GM23338 (cell line): ENCODE measurements around the gene DOCK4. TPM values are rescaled to one million over a fixed set of nuclear protein-coding genes. Genes with fewer than 3 reads are reported as not detected.

ENCODE experiments used
- ATAC-seq: fragments of 200-7000 bp; cut with Tn5 transposase; 3 replicates; pipeline ENCODE4 v1.9.1; 2020
- DNase-seq: peaks from one replicate; pipeline ENCODE4 v3.0.0-alpha.2; 2015; ENCODE audit warnings: low spot score
- H2AFZ ChIP-seq: fragments of 200-600 bp; sonication (generic); 2 replicates; pipeline ENCODE4 v1.8.0; 2016; ENCODE audit warnings: antibody characterized with exemption, mild to moderate bottlenecking, moderate library complexity
- H3F3A ChIP-seq: fragments of 200-600 bp; sonication (generic); replicated peaks from 2 replicates; pipeline ENCODE4 v1.8.0; 2017; ENCODE audit warnings: antibody characterized with exemption, mixed run types, low read depth
- H3K27ac ChIP-seq: fragments of 200-600 bp; sonication (generic); 2 replicates; pipeline ENCODE4 v1.6.1; 2016; ENCODE audit warnings: low read depth
- H3K27me3 ChIP-seq: fragments of 200-600 bp; sonication (generic); 2 replicates; pipeline ENCODE4 v1.8.0; 2016; ENCODE audit warnings: mild to moderate bottlenecking, mixed run types, moderate library complexity; ENCODE audit not compliant: insufficient read depth
- H3K36me3 ChIP-seq: fragments of 200-600 bp; sonication (generic); 2 replicates; pipeline ENCODE4 v1.8.0; 2016; ENCODE audit warnings: mild to moderate bottlenecking; ENCODE audit not compliant: insufficient read depth
- H3K4me1 ChIP-seq: fragments of 200-600 bp; sonication (generic); 2 replicates; pipeline ENCODE4 v1.8.0; 2016; ENCODE audit warnings: mild to moderate bottlenecking, moderate library complexity; ENCODE audit not compliant: insufficient read depth
- H3K4me2 ChIP-seq: fragments of 200-600 bp; sonication (generic); 2 replicates; pipeline ENCODE4 v1.7.1; 2017; ENCODE audit warnings: mixed run types
- H3K4me3 ChIP-seq: fragments of 200-600 bp; sonication (generic); 2 replicates; pipeline ENCODE4 v1.6.1; 2016; ENCODE audit warnings: mixed run types
- H3K79me2 ChIP-seq: fragments of 200-600 bp; sonication (generic); replicated peaks from 2 replicates; pipeline ENCODE4 v1.8.0; 2017; ENCODE audit warnings: mild to moderate bottlenecking; ENCODE audit not compliant: insufficient read depth
- H3K9me2 ChIP-seq: fragments of 200-600 bp; sonication (generic); 2 replicates; pipeline ENCODE4 v1.8.0; 2017; ENCODE audit not compliant: insufficient read depth
- H4K20me1 ChIP-seq: fragments of 200-600 bp; sonication (generic); replicated peaks from 2 replicates; pipeline ENCODE4 v1.8.0; 2017; ENCODE audit warnings: mild to moderate bottlenecking; ENCODE audit not compliant: insufficient read depth
- H3K27ac Mint-ChIP-seq: 2 replicates; pipeline ENCODE4 v1.8.0; 2020; ENCODE audit warnings: inconsistent platforms, mild to moderate bottlenecking, moderate library complexity, mixed read lengths
- H3K27me3 Mint-ChIP-seq: 3 replicates; pipeline ENCODE4 v1.8.0; 2022; ENCODE audit warnings: low read depth, mild to moderate bottlenecking, moderate library complexity, mixed read lengths, inconsistent platforms; ENCODE audit not compliant: insufficient read depth, poor library complexity
- H3K36me3 Mint-ChIP-seq: 3 replicates; pipeline ENCODE4 v1.8.0; 2021; ENCODE audit warnings: low read depth, mild to moderate bottlenecking, inconsistent platforms, moderate library complexity, mixed read lengths
- H3K4me1 Mint-ChIP-seq: 3 replicates; pipeline ENCODE4 v1.8.0; 2020; ENCODE audit warnings: mild to moderate bottlenecking, inconsistent platforms, mixed read lengths
- H3K4me3 Mint-ChIP-seq: 3 replicates; pipeline ENCODE4 v1.8.0; 2021; ENCODE audit warnings: moderate library complexity, mild to moderate bottlenecking, inconsistent platforms, mixed read lengths
- H3K9me3 Mint-ChIP-seq: 3 replicates; pipeline ENCODE4 v1.8.0; 2020; ENCODE audit warnings: moderate library complexity, mild to moderate bottlenecking, inconsistent platforms, mixed read lengths
- CREB1 ChIP-seq: fragments of 250-450 bp; sonication (Bioruptor Pico); IDR thresholded peaks from 2 replicates; pipeline ENCODE4 v1.5.0; 2020; ENCODE audit warnings: low read depth, mild to moderate bottlenecking, moderate library complexity
- ETS1 ChIP-seq: IDR thresholded peaks from 2 replicates; pipeline ENCODE4 v1.6.1; 2016; ENCODE audit warnings: antibody characterized with exemption
- EZH2 ChIP-seq: fragments of 200-600 bp; sonication (generic); IDR thresholded peaks from one replicate; pipeline ENCODE4 v1.8.0; 2017; ENCODE audit warnings: antibody characterized with exemption, mild to moderate bottlenecking, low read depth; ENCODE audit not compliant: unreplicated experiment
- EZH2phosphoT487 ChIP-seq: fragments of 200-600 bp; sonication (generic); IDR thresholded peaks from one replicate; pipeline ENCODE4 v1.8.1; 2018; ENCODE audit warnings: antibody characterized with exemption; ENCODE audit not compliant: unreplicated experiment
- JUNB ChIP-seq: IDR thresholded peaks from one replicate; pipeline ENCODE4 v1.6.1; 2016; ENCODE audit warnings: antibody characterized with exemption; ENCODE audit not compliant: unreplicated experiment
- NANOG ChIP-seq: IDR thresholded peaks from 2 replicates; pipeline ENCODE4 v1.6.1; 2016; ENCODE audit warnings: antibody characterized with exemption, borderline replicate concordance
- POLR2AphosphoS5 ChIP-seq: IDR thresholded peaks from 2 replicates; pipeline ENCODE4 v1.6.1; 2016; ENCODE audit warnings: antibody characterized with exemption, low read depth
- REST ChIP-seq: IDR thresholded peaks from one replicate; pipeline ENCODE4 v1.6.1; 2018; ENCODE audit warnings: antibody characterized with exemption; ENCODE audit not compliant: unreplicated experiment
- STAT1 ChIP-seq: IDR thresholded peaks from one replicate; pipeline ENCODE4 v1.6.1; 2016; ENCODE audit warnings: antibody characterized with exemption; ENCODE audit not compliant: unreplicated experiment
- ZNF114 ChIP-seq: fragments of 250-450 bp; sonication (Bioruptor Pico); IDR thresholded peaks from 2 replicates; pipeline ENCODE4 v1.5.0; 2020; ENCODE audit warnings: mild to moderate bottlenecking, moderate library complexity
- ZNF331 ChIP-seq: fragments of 250-450 bp; sonication (Bioruptor Pico); IDR thresholded peaks from 2 replicates; pipeline ENCODE4 v1.5.0; 2020; ENCODE audit warnings: low read depth, mild to moderate bottlenecking, moderate library complexity
- polyA plus RNA-seq: library from polyadenylated mRNA; unstranded; fragments of >200 nt; fragmentation: Nextera tagmentation; extraction: Ambion mirVana; gene quantifications from 2 replicates; pipeline ENCODE4 v1.2.1, GENCODE V29; 2016
- total RNA-seq: library from RNA; depleted of rRNA; stranded (reverse); fragments of >200 nt; shearing (Covaris generic); gene quantifications from 2 replicates; pipeline ENCODE4 v1.2.3, GENCODE V29; 2014
- TF ChIP-seq, protein P1 (sequence below): fragments of 250-450 bp; sonication (Bioruptor Pico); IDR thresholded peaks from 2 replicates; pipeline ENCODE4 v1.5.0; 2020; ENCODE audit warnings: mild to moderate bottlenecking, moderate library complexity
- TF ChIP-seq, protein P2 (sequence below), 2 experiments: fragments of 200-600 bp in 1 of 2; sonication (generic) in 1 of 2; conservative IDR thresholded peaks; 2 replicates each; pipeline versions ENCODE4 v1.5.1 to v1.6.1; 2016 to 2017; ENCODE audit warnings: antibody characterized with exemption in 2 of 2, low read depth in 2 of 2, mild to moderate bottlenecking in 2 of 2, moderate library complexity in 1 of 2

DOCK4 gene
- total and polyA plus RNA-seq, 2 experiments from 2014 or later: 6.3 to 33.8 TPM

DNA sequence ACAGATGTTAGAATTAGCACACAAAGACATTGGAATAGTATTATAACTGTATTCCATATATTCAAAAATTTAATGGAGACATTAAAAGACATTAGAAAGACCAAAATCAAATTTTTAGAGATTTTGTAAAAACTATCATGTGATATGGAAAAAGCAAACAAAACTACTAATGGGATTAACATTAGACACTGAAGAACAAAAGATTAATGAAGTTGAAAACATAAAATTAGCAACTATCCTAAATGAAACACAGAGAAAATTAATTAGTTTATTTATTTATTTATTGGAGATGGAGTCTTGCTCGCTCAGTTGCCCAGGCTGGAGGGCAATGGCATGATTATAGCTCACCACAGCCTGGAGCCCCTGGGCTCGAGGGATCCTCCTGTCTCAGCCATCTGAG is 158.8 kb downstream of the DOCK4 start:
- no peaks in the 10 kb centered on the region for H3K36me3 Mint-ChIP-seq
- Histone ChIP-seq H3K4me3 (no peak overlapping the region), H3K4me1 (no peaks in the 10 kb centered on the region), H3K79me2 (peaks cover 34% of the 10 kb centered on the region), H3K27ac (no peak overlapping the region), H3K36me3 (no peaks in the 10 kb centered on the region; the same call in 1 of the 2 replicates), H4K20me1 (0 out of 2 replicates have a peak, but pooled peaks cover 5% of the 10 kb centered on the region), H3F3A (no peaks in the 10 kb centered on the region), H3K4me2 (no peak overlapping the region), H3K9me2 (no peaks in the 10 kb centered on the region), H2AFZ (no peak overlapping the region), H3K27me3 (no peaks in the 10 kb centered on the region)
- TF ChIP-seq REST (no peak), POLR2AphosphoS5 (no peak), JUNB (no peak), NANOG (no peak), EZH2phosphoT487 (no peak), ZNF114 (CRISPR knock-in tag) (no peak), EZH2 (no peak), ZNF331 (CRISPR knock-in tag) (no peak), ETS1 (no peak), STAT1 (no peak), CREB1 (CRISPR knock-in tag) (no peak)
- TF ChIP-seq, protein P1, sequence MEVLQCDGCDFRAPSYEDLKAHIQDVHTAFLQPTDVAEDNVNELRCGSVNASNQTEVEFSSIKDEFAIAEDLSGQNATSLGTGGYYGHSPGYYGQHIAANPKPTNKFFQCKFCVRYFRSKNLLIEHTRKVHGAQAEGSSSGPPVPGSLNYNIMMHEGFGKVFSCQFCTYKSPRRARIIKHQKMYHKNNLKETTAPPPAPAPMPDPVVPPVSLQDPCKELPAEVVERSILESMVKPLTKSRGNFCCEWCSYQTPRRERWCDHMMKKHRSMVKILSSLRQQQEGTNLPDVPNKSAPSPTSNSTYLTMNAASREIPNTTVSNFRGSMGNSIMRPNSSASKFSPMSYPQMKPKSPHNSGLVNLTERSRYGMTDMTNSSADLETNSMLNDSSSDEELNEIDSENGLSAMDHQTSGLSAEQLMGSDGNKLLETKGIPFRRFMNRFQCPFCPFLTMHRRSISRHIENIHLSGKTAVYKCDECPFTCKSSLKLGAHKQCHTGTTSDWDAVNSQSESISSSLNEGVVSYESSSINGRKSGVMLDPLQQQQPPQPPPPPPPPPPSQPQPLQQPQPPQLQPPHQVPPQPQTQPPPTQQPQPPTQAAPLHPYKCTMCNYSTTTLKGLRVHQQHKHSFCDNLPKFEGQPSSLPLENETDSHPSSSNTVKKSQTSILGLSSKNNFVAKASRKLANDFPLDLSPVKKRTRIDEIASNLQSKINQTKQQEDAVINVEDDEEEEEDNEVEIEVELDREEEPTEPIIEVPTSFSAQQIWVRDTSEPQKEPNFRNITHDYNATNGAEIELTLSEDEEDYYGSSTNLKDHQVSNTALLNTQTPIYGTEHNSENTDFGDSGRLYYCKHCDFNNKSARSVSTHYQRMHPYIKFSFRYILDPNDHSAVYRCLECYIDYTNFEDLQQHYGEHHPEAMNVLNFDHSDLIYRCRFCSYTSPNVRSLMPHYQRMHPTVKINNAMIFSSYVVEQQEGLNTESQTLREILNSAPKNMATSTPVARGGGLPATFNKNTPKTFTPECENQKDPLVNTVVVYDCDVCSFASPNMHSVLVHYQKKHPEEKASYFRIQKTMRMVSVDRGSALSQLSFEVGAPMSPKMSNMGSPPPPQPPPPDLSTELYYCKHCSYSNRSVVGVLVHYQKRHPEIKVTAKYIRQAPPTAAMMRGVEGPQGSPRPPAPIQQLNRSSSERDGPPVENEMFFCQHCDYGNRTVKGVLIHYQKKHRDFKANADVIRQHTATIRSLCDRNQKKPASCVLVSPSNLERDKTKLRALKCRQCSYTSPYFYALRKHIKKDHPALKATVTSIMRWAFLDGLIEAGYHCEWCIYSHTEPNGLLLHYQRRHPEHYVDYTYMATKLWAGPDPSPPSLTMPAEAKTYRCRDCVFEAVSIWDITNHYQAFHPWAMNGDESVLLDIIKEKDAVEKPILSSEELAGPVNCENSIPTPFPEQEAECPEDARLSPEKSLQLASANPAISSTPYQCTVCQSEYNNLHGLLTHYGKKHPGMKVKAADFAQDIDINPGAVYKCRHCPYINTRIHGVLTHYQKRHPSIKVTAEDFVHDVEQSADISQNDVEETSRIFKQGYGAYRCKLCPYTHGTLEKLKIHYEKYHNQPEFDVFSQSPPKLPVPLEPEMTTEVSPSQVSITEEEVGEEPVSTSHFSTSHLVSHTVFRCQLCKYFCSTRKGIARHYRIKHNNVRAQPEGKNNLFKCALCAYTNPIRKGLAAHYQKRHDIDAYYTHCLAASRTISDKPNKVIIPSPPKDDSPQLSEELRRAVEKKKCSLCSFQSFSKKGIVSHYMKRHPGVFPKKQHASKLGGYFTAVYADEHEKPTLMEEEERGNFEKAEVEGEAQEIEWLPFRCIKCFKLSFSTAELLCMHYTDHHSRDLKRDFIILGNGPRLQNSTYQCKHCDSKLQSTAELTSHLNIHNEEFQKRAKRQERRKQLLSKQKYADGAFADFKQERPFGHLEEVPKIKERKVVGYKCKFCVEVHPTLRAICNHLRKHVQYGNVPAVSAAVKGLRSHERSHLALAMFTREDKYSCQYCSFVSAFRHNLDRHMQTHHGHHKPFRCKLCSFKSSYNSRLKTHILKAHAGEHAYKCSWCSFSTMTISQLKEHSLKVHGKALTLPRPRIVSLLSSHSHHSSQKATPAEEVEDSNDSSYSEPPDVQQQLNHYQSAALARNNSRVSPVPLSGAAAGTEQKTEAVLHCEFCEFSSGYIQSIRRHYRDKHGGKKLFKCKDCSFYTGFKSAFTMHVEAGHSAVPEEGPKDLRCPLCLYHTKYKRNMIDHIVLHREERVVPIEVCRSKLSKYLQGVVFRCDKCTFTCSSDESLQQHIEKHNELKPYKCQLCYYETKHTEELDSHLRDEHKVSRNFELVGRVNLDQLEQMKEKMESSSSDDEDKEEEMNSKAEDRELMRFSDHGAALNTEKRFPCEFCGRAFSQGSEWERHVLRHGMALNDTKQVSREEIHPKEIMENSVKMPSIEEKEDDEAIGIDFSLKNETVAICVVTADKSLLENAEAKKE: no peak
- TF ChIP-seq, protein P2, sequence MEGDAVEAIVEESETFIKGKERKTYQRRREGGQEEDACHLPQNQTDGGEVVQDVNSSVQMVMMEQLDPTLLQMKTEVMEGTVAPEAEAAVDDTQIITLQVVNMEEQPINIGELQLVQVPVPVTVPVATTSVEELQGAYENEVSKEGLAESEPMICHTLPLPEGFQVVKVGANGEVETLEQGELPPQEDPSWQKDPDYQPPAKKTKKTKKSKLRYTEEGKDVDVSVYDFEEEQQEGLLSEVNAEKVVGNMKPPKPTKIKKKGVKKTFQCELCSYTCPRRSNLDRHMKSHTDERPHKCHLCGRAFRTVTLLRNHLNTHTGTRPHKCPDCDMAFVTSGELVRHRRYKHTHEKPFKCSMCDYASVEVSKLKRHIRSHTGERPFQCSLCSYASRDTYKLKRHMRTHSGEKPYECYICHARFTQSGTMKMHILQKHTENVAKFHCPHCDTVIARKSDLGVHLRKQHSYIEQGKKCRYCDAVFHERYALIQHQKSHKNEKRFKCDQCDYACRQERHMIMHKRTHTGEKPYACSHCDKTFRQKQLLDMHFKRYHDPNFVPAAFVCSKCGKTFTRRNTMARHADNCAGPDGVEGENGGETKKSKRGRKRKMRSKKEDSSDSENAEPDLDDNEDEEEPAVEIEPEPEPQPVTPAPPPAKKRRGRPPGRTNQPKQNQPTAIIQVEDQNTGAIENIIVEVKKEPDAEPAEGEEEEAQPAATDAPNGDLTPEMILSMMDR (conservative IDR thresholded peaks at IDR 0.05; ENCODE audit: low read depth in 2 of 2): no peak
- H3K9me3 Mint-ChIP-seq: no peaks in the 10 kb centered on the region; the same call in 2 of the 3 replicates
- ATAC-seq: no peak
- H3K27me3 Mint-ChIP-seq: no peaks in the 10 kb centered on the region
- no peak for DNase-seq
- no peak overlapping the region for H3K4me3 Mint-ChIP-seq
- H3K4me1 Mint-ChIP-seq: peaks cover 11% of the 10 kb centered on the region
- no peak overlapping the region for H3K27ac Mint-ChIP-seq
